MG63 (cell line): Measurements from ENCODE around the gene MYO7B. TPM values are rescaled to one million over a fixed set of nuclear protein-coding genes. Genes with fewer than 3 reads are reported as not detected.

Source experiments
- DNase-seq: peaks from one replicate; pipeline ENCODE4 v3.0.0-alpha.2; 2020
- H3K27me3 ChIP-seq: fragments of 250-450 bp; sonication (Bioruptor Pico); 2 replicates; pipeline ENCODE4 v1.5.1; 2020; ENCODE audit warnings: mild to moderate bottlenecking, moderate library complexity
- H3K36me3 ChIP-seq: fragments of 250-450 bp; sonication (Bioruptor Pico); 2 replicates; pipeline ENCODE4 v1.5.1; 2020; ENCODE audit warnings: mild to moderate bottlenecking, moderate library complexity
- H3K4me3 ChIP-seq: fragments of 250-450 bp; sonication (Bioruptor Pico); 2 replicates; pipeline ENCODE4 v1.5.1; 2020; ENCODE audit warnings: mild to moderate bottlenecking, moderate library complexity
- H3K9me3 ChIP-seq: fragments of 250-450 bp; sonication (Bioruptor Pico); 2 replicates; pipeline ENCODE4 v1.5.1; 2020; ENCODE audit warnings: mild to moderate bottlenecking, moderate library complexity
- total RNA-seq: library from RNA; depleted of rRNA; stranded (reverse); fragments of >200 nt; shearing (Covaris generic); gene quantifications from 2 replicates; pipeline ENCODE4 v1.2.3, GENCODE V29; 2014; ENCODE audit warnings: low replicate concordance

Gene MYO7B
- total RNA-seq, 1 experiment from 2014 or later, result 0.89 TPM

GRCh38 chr2:127659408-127660290, 124.2 kb downstream of the MYO7B start:
- H3K4me3 ChIP-seq, result no peak overlapping the region
- H3K9me3 ChIP-seq, result no peaks in the 10 kb centered on the region
- no peaks in the 10 kb centered on the region for H3K36me3 ChIP-seq
- H3K27me3 ChIP-seq, result no peaks in the 10 kb centered on the region
- no peak for DNase-seq

GRCh38 chr2:127660291-127660578, 124.8 kb downstream of the MYO7B start:
- H3K4me3 ChIP-seq, result no peak overlapping the region
- H3K36me3 ChIP-seq, result no peaks in the 10 kb centered on the region
- H3K27me3 ChIP-seq, result no peaks in the 10 kb centered on the region
- no peak for DNase-seq
- no peaks in the 10 kb centered on the region for H3K9me3 ChIP-seq

GRCh38 chr2:127661072-127661649, 125.7 kb downstream of the MYO7B start:
- no peak overlapping the region for H3K4me3 ChIP-seq
- H3K9me3 ChIP-seq, result no peaks in the 10 kb centered on the region
- H3K27me3 ChIP-seq, result no peaks in the 10 kb centered on the region
- DNase-seq, result no peak
- H3K36me3 ChIP-seq, result no peaks in the 10 kb centered on the region

GRCh38 chr2:127661949-127662510, 126.5 kb downstream of the MYO7B start:
- Histone ChIP-seq H3K27me3 (no peaks in the 10 kb centered on the region), H3K36me3 (no peaks in the 10 kb centered on the region), H3K9me3 (no peaks in the 10 kb centered on the region), H3K4me3 (no peak overlapping the region)
- no peak for DNase-seq

- Histone ChIP-seq H3K4me3 (no peak overlapping the region), H3K9me3 (peaks cover 4% of the 10 kb centered on the region; the same call in 1 of the 2 replicates), H3K27me3 (no peaks in the 10 kb centered on the region), H3K36me3 (no peaks in the 10 kb centered on the region)
- DNase-seq, result no peak
These were observed 127.6 kb downstream of the MYO7B start for GRCh38 chr2:127662937-127663565.

GRCh38 chr2:127663566-127664064, 128.1 kb downstream of the MYO7B start:
- H3K4me3 ChIP-seq, result no peak overlapping the region
- peaks cover 4% of the 10 kb centered on the region; the same call in 1 of the 2 replicates for H3K9me3 ChIP-seq
- DNase-seq, result no peak
- no peaks in the 10 kb centered on the region for H3K36me3 ChIP-seq
- H3K27me3 ChIP-seq, result no peaks in the 10 kb centered on the region

- H3K4me3 ChIP-seq, result no peak overlapping the region
- no peaks in the 10 kb centered on the region for H3K36me3 ChIP-seq
- no peak for DNase-seq
- H3K9me3 ChIP-seq, result peaks cover 4% of the 10 kb centered on the region; the same call in 1 of the 2 replicates
- no peaks in the 10 kb centered on the region for H3K27me3 ChIP-seq
These were observed 128.8 kb downstream of the MYO7B start for GRCh38 chr2:127664065-127664894.

GRCh38 chr2:127664895-127665225, 129.4 kb downstream of the MYO7B start:
- H3K4me3 ChIP-seq, result no peak overlapping the region
- no peaks in the 10 kb centered on the region for H3K36me3 ChIP-seq
- H3K27me3 ChIP-seq, result no peaks in the 10 kb centered on the region
- peaks cover 4% of the 10 kb centered on the region; the same call in 1 of the 2 replicates for H3K9me3 ChIP-seq
- DNase-seq, result no peak

- DNase-seq, result no peak
- H3K36me3 ChIP-seq, result no peaks in the 10 kb centered on the region
- H3K27me3 ChIP-seq, result no peaks in the 10 kb centered on the region
- H3K4me3 ChIP-seq, result no peak overlapping the region
- H3K9me3 ChIP-seq, result peaks cover 4% of the 10 kb centered on the region; the same call in 1 of the 2 replicates
These were observed 129.9 kb downstream of the MYO7B start for GRCh38 chr2:127665267-127665893.

GRCh38 chr2:127669056-127669455, 133.6 kb downstream of the MYO7B start:
- Histone ChIP-seq H3K4me3 (no peak overlapping the region), H3K36me3 (no peaks in the 10 kb centered on the region), H3K9me3 (peaks cover 4% of the 10 kb centered on the region; the same call in 1 of the 2 replicates), H3K27me3 (no peaks in the 10 kb centered on the region)
- no peak for DNase-seq

GRCh38 chr2:127670055-127670956, 134.8 kb downstream of the MYO7B start:
- H3K4me3 ChIP-seq, result no peak overlapping the region
- DNase-seq, result no peak
- H3K9me3 ChIP-seq, result peaks cover 4% of the 10 kb centered on the region; the same call in 1 of the 2 replicates
- no peaks in the 10 kb centered on the region for H3K27me3 ChIP-seq
- no peaks in the 10 kb centered on the region for H3K36me3 ChIP-seq

GRCh38 chr2:127670957-127671290, 135.4 kb downstream of the MYO7B start:
- H3K27me3 ChIP-seq, result no peaks in the 10 kb centered on the region
- H3K36me3 ChIP-seq, result no peaks in the 10 kb centered on the region
- no peak overlapping the region for H3K4me3 ChIP-seq
- peaks cover 4% of the 10 kb centered on the region; the same call in 1 of the 2 replicates for H3K9me3 ChIP-seq
- DNase-seq, result no peak

GRCh38 chr2:127671557-127672302, 136.2 kb downstream of the MYO7B start:
- Histone ChIP-seq H3K36me3 (no peaks in the 10 kb centered on the region), H3K9me3 (peaks cover 4% of the 10 kb centered on the region; the same call in 1 of the 2 replicates), H3K27me3 (no peaks in the 10 kb centered on the region), H3K4me3 (no peak overlapping the region)
- DNase-seq, result no peak

- Histone ChIP-seq H3K36me3 (no peaks in the 10 kb centered on the region), H3K4me3 (no peak overlapping the region), H3K27me3 (no peaks in the 10 kb centered on the region), H3K9me3 (peaks cover 4% of the 10 kb centered on the region; the same call in 1 of the 2 replicates)
- no peak for DNase-seq
These were observed 137.1 kb downstream of the MYO7B start for GRCh38 chr2:127672341-127673224.
